Islet precursor cell (in vitro differentiated cells): ENCODE data around the gene KCNJ2.

Source experiments
- DNase-seq: peaks from one replicate; pipeline ENCODE4 v3.0.0-alpha.2; 2018

The KCNJ2 gene

GRCh38 chr17:70206361-70207010 is 37.2 kb downstream of the KCNJ2 start:
- DNase-seq = no peak

GRCh38 chr17:70207184-70207583 is 37.9 kb downstream of the KCNJ2 start:
- no peak for DNase-seq

- DNase-seq = no peak
Measured at GRCh38 chr17:70208080-70208794, 38.9 kb downstream of the KCNJ2 start.

- no peak for DNase-seq
Measured at GRCh38 chr17:70208825-70209555, 39.7 kb downstream of the KCNJ2 start.

- DNase-seq = no peak
Measured at GRCh38 chr17:70215656-70216055, 46.3 kb downstream of the KCNJ2 start.

GRCh38 chr17:70217571-70217970 is 48.2 kb downstream of the KCNJ2 start:
- no peak for DNase-seq

GRCh38 chr17:70225276-70225675 is 55.9 kb downstream of the KCNJ2 start:
- DNase-seq = no peak
